Neural cell (in vitro differentiated cells): Measurements from ENCODE around the gene RDH13. TPM values are rescaled to one million over a fixed set of nuclear protein-coding genes. Genes with fewer than 3 reads are reported as not detected.
"Not testable (repeated sequence)": the region's sequence is repeated elsewhere in the genome, so short reads cannot be mapped to it uniquely, and the experiment has no call there.

Source experiments
- H2AFZ ChIP-seq: fragments of 200-600, 300-800 bp; sonication (generic), shearing (Covaris generic); 2 replicates; pipeline ENCODE4 v1.6.0; 2014; ENCODE audit warnings: low read depth, mild to moderate bottlenecking, antibody characterized with exemption, low read length, moderate library complexity
- H3F3A ChIP-seq: fragments of 200-600 bp; shearing (Covaris generic); 2 replicates; pipeline ENCODE4 v1.6.1; 2016; ENCODE audit warnings: mild to moderate bottlenecking, moderate library complexity, mixed read lengths, antibody characterized with exemption, low read length; ENCODE audit not compliant: insufficient read depth, poor library complexity, severe bottlenecking
- H3K27ac ChIP-seq: fragments of 200-600, 300-800 bp; sonication (generic), shearing (Covaris generic); 2 replicates; pipeline ENCODE4 v1.5.1; 2014; ENCODE audit warnings: mild to moderate bottlenecking, low read length, moderate library complexity
- H3K27me3 ChIP-seq: fragments of 300-800, 200-600 bp; sonication (generic), shearing (Covaris generic); 2 replicates; pipeline ENCODE4 v1.6.0; 2014; ENCODE audit warnings: mild to moderate bottlenecking, low read depth, low read length, moderate library complexity; ENCODE audit not compliant: insufficient read depth
- H3K36me3 ChIP-seq: fragments of 300-800, 200-600 bp; sonication (generic), shearing (Covaris generic); 2 replicates; pipeline ENCODE4 v1.5.1; 2014; ENCODE audit warnings: mild to moderate bottlenecking, antibody characterized with exemption, low read length, moderate library complexity; ENCODE audit not compliant: insufficient read depth
- H3K4me2 ChIP-seq: fragments of 300-800, 200-600 bp; sonication (generic), shearing (Covaris generic); 2 replicates; pipeline ENCODE4 v1.6.0; 2014; ENCODE audit warnings: mild to moderate bottlenecking, low read length
- H3K4me3 ChIP-seq: fragments of 300-800, 200-600 bp; sonication (generic), shearing (Covaris generic); 2 replicates; pipeline ENCODE4 v1.5.1; 2014; ENCODE audit warnings: mild to moderate bottlenecking, low read length, moderate library complexity
- H3K79me2 ChIP-seq: fragments of 200-600 bp; shearing (Covaris generic); replicated peaks from 2 replicates; pipeline ENCODE4 v1.6.0; 2014; ENCODE audit warnings: mild to moderate bottlenecking, low read length, moderate library complexity; ENCODE audit not compliant: insufficient read depth
- H3K9ac ChIP-seq: fragments of 300-800, 200-600 bp; sonication (generic), shearing (Covaris generic); 2 replicates; pipeline ENCODE4 v1.6.1; 2016; ENCODE audit warnings: mild to moderate bottlenecking, low read length, mixed read lengths
- H3K9me2 ChIP-seq: fragments of 200-600 bp; shearing (Covaris generic); 2 replicates; pipeline ENCODE4 v1.6.1; 2016; ENCODE audit warnings: mild to moderate bottlenecking, low read length, mixed read lengths; ENCODE audit not compliant: insufficient read depth
- H3K9me3 ChIP-seq: fragments of 200-600, 300-800 bp; sonication (generic), shearing (Covaris generic); 2 replicates; pipeline ENCODE4 v1.6.1; 2016; ENCODE audit warnings: mild to moderate bottlenecking, mixed run types, low read length, moderate library complexity, mixed read lengths
- H4K20me1 ChIP-seq: fragments of 200-600 bp; shearing (Covaris generic); 2 replicates; pipeline ENCODE4 v1.6.1; 2016; ENCODE audit warnings: mild to moderate bottlenecking, mixed run types; ENCODE audit not compliant: insufficient read depth
- EP300 ChIP-seq: fragments of 450-650 bp; conservative IDR thresholded peaks from 2 replicates; pipeline ENCODE4 v1.6.1; 2014; ENCODE audit warnings: antibody characterized with exemption, mild to moderate bottlenecking, moderate library complexity; ENCODE audit not compliant: poor library complexity, severe bottlenecking
- EZH2 ChIP-seq: fragments of 200-600, 300-800 bp; shearing (Covaris generic), sonication (generic); IDR thresholded peaks from 2 replicates; pipeline ENCODE4 v1.6.1; 2014; ENCODE audit warnings: antibody characterized with exemption, low read length, borderline replicate concordance, mild to moderate bottlenecking; ENCODE audit not compliant: insufficient read depth, poor library complexity, severe bottlenecking
- MXI1 ChIP-seq: fragments of 450-650 bp; conservative IDR thresholded peaks from 2 replicates; pipeline ENCODE4 v1.6.1; 2014; ENCODE audit warnings: antibody characterized with exemption, mild to moderate bottlenecking; ENCODE audit not compliant: poor library complexity, severe bottlenecking
- POLR2AphosphoS5 ChIP-seq: IDR thresholded peaks from 2 replicates; pipeline ENCODE4 v1.6.1; 2012
- RAD21 ChIP-seq: fragments of 450-650 bp; conservative IDR thresholded peaks from 2 replicates; pipeline ENCODE4 v1.6.1; 2014; ENCODE audit warnings: antibody characterized with exemption, mild to moderate bottlenecking, moderate library complexity
- SMC3 ChIP-seq: fragments of 450-650 bp; conservative IDR thresholded peaks from 2 replicates; pipeline ENCODE4 v1.6.1; 2014; ENCODE audit warnings: antibody characterized with exemption, mild to moderate bottlenecking, moderate library complexity; ENCODE audit not compliant: poor library complexity
- TAF1 ChIP-seq: IDR thresholded peaks from 2 replicates; pipeline ENCODE4 v1.6.1; 2012; ENCODE audit warnings: low read depth
- polyA plus RNA-seq: library from polyadenylated mRNA; depleted of rRNA; stranded (reverse); fragments of >200 nt; gene quantifications from 2 replicates; pipeline ENCODE4 v1.2.3, GENCODE V29; 2014
- TF ChIP-seq, protein P1 (sequence below): IDR thresholded peaks from 2 replicates; pipeline ENCODE4 v1.6.1; 2012; ENCODE audit warnings: borderline replicate concordance
- TF ChIP-seq, protein P2 (sequence below): fragments of 450-650 bp; IDR thresholded peaks from 2 replicates; pipeline ENCODE4 v1.5.1; 2014; ENCODE audit warnings: antibody characterized with exemption, mild to moderate bottlenecking, moderate library complexity; ENCODE audit not compliant: poor library complexity, severe bottlenecking

The RDH13 gene
- polyA plus RNA-seq, 1 donor from 2014 or later, result 9.8 TPM

DNA sequence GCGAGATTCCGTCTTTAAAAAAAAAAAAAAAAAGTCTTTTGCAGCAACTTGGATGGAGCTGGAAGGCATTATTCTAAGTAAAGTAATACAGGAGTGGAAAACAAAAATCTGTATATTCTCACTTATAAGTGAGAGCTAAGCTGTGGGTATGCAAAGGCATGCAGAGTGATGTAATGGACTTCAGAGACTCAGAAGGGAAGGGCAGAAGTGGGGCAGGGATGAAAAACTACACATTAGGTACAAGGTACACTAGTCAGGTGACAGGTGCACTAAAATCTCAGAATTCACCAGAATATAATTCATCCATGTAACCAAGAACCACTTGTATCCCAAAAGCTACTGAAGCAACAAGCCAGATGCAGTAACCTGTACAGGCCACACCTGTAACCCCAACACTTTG is 26.9 kb downstream of the RDH13 start:
- no peak overlapping the region for H3K27ac ChIP-seq
- H3K4me2 ChIP-seq, result no peak overlapping the region
- no peaks in the 10 kb centered on the region for H3K9me3 ChIP-seq
- H3K27me3 ChIP-seq, result no peaks in the 10 kb centered on the region
- H3K9me2 ChIP-seq, result no peaks in the 10 kb centered on the region
- no peaks in the 10 kb centered on the region for H3K79me2 ChIP-seq
- H3K9ac ChIP-seq, result no peak overlapping the region
- H4K20me1 ChIP-seq, result no peaks in the 10 kb centered on the region
- no peaks in the 10 kb centered on the region for H3F3A ChIP-seq
- H2AFZ ChIP-seq, result no peak overlapping the region
- TF ChIP-seq EZH2, result no peak
- TF ChIP-seq EP300, result no peak
- TF ChIP-seq, protein P1, sequence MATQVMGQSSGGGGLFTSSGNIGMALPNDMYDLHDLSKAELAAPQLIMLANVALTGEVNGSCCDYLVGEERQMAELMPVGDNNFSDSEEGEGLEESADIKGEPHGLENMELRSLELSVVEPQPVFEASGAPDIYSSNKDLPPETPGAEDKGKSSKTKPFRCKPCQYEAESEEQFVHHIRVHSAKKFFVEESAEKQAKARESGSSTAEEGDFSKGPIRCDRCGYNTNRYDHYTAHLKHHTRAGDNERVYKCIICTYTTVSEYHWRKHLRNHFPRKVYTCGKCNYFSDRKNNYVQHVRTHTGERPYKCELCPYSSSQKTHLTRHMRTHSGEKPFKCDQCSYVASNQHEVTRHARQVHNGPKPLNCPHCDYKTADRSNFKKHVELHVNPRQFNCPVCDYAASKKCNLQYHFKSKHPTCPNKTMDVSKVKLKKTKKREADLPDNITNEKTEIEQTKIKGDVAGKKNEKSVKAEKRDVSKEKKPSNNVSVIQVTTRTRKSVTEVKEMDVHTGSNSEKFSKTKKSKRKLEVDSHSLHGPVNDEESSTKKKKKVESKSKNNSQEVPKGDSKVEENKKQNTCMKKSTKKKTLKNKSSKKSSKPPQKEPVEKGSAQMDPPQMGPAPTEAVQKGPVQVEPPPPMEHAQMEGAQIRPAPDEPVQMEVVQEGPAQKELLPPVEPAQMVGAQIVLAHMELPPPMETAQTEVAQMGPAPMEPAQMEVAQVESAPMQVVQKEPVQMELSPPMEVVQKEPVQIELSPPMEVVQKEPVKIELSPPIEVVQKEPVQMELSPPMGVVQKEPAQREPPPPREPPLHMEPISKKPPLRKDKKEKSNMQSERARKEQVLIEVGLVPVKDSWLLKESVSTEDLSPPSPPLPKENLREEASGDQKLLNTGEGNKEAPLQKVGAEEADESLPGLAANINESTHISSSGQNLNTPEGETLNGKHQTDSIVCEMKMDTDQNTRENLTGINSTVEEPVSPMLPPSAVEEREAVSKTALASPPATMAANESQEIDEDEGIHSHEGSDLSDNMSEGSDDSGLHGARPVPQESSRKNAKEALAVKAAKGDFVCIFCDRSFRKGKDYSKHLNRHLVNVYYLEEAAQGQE, result no peak
- TF ChIP-seq SMC3, result no peak
- no peak for TF ChIP-seq MXI1
- no peak for TF ChIP-seq TAF1
- H3K4me3 ChIP-seq, result no peak overlapping the region
- H3K36me3 ChIP-seq, result no peaks in the 10 kb centered on the region

DNA sequence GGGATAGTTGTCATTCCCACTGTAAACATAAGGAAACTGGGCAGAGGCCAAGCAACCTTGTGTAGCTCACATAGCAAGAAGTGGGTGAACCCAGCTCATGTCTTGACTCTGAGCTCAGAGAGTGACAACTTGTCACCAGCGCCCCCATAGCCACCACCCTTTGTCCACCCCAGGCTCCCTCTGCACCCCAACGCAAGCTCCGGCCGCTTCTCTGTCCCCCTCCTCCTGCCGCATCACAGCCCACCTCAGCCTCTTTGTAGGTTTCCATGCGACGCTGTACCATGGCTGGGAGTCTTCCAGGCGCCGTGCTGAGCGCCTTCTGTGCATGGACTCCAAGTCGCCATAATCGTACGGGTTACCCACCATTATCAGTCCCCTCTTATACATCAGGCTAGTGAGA is 28.2 kb downstream of the RDH13 start:
- Histone ChIP-seq H3K9me3 (no peaks in the 10 kb centered on the region), H3F3A (no peaks in the 10 kb centered on the region), H3K4me3 (no peak overlapping the region), H3K36me3 (no peaks in the 10 kb centered on the region), H3K27ac (no peak overlapping the region), H3K4me2 (no peak overlapping the region), H2AFZ (no peak overlapping the region), H3K27me3 (no peaks in the 10 kb centered on the region), H3K9ac (no peak overlapping the region), H3K79me2 (no peaks in the 10 kb centered on the region), H3K9me2 (no peaks in the 10 kb centered on the region), H4K20me1 (no peaks in the 10 kb centered on the region)
- no peak for TF ChIP-seq EP300
- no peak for TF ChIP-seq SMC3
- TF ChIP-seq, protein P1, result no peak
- no peak for TF ChIP-seq MXI1
- no peak for TF ChIP-seq POLR2AphosphoS5
- no peak for TF ChIP-seq TAF1
- no peak for TF ChIP-seq EZH2
- TF ChIP-seq, protein P2, sequence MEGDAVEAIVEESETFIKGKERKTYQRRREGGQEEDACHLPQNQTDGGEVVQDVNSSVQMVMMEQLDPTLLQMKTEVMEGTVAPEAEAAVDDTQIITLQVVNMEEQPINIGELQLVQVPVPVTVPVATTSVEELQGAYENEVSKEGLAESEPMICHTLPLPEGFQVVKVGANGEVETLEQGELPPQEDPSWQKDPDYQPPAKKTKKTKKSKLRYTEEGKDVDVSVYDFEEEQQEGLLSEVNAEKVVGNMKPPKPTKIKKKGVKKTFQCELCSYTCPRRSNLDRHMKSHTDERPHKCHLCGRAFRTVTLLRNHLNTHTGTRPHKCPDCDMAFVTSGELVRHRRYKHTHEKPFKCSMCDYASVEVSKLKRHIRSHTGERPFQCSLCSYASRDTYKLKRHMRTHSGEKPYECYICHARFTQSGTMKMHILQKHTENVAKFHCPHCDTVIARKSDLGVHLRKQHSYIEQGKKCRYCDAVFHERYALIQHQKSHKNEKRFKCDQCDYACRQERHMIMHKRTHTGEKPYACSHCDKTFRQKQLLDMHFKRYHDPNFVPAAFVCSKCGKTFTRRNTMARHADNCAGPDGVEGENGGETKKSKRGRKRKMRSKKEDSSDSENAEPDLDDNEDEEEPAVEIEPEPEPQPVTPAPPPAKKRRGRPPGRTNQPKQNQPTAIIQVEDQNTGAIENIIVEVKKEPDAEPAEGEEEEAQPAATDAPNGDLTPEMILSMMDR, result no peak
- TF ChIP-seq RAD21, result no peak

DNA sequence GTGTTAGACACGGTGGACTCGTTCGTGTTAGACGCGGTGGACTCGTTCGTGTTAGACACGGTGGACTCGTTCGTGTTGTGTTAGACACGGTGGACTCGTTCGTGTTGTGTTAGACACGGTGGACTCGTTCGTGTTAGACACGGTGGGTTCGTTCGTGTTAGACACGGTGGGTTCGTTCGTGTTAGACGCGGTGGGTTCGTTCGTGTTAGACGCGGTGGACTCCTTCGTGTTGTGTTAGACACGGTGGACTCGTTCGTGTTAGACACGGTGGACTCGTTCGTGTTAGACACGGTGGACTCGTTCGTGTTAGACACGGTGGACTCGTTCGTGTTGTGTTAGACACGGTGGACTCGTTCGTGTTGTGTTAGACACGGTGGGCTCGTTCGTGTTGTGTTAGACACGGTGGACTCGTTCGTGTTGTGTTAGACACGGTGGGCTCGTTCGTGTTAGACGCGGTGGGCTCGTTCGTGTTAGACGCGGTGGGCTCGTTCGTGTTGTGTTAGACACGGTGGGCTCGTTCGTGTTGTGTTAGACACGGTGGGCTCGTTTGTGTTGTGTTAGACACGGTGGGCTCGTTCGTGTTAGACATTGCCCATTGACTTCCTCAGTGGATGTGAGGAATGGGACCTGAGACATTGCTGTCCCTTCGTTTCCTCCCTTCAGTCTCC is 29.8 kb downstream of the RDH13 start:
- H3K27ac ChIP-seq, H3K79me2 ChIP-seq, H3K4me2 ChIP-seq, H3K9ac ChIP-seq, H4K20me1 ChIP-seq, H3K4me3 ChIP-seq, H2AFZ ChIP-seq, H3K27me3 ChIP-seq, H3K9me3 ChIP-seq, H3F3A ChIP-seq, H3K9me2 ChIP-seq, H3K36me3 ChIP-seq: not testable (repeated sequence)
